Panc1 (cell line): ENCODE data around the gene SESN2.

Source experiments
- CTCF ChIP-seq: fragments of 450-650 bp; IDR thresholded peaks from 2 replicates; pipeline ENCODE4 v1.5.1; 2017; ENCODE audit warnings: mild to moderate bottlenecking
- SIN3A ChIP-seq: IDR thresholded peaks from 2 replicates; pipeline ENCODE4 v1.6.1; 2012; ENCODE audit warnings: low read depth, mild to moderate bottlenecking, low read length, moderate library complexity, borderline replicate concordance; ENCODE audit not compliant: insufficient read depth
- TF ChIP-seq, protein P1 (sequence below), 2 experiments: IDR thresholded peaks; 2 replicates each; pipeline ENCODE4 v1.6.1; 2011 to 2012; ENCODE audit warnings: low read depth in 2 of 2, control low read depth in 1 of 2, low read length in 1 of 2, mild to moderate bottlenecking in 1 of 2, moderate library complexity in 1 of 2; ENCODE audit not compliant: insufficient read depth in 1 of 2

- TF ChIP-seq CTCF = no peak
- TF ChIP-seq SIN3A = no peak
- TF ChIP-seq, protein P1, sequence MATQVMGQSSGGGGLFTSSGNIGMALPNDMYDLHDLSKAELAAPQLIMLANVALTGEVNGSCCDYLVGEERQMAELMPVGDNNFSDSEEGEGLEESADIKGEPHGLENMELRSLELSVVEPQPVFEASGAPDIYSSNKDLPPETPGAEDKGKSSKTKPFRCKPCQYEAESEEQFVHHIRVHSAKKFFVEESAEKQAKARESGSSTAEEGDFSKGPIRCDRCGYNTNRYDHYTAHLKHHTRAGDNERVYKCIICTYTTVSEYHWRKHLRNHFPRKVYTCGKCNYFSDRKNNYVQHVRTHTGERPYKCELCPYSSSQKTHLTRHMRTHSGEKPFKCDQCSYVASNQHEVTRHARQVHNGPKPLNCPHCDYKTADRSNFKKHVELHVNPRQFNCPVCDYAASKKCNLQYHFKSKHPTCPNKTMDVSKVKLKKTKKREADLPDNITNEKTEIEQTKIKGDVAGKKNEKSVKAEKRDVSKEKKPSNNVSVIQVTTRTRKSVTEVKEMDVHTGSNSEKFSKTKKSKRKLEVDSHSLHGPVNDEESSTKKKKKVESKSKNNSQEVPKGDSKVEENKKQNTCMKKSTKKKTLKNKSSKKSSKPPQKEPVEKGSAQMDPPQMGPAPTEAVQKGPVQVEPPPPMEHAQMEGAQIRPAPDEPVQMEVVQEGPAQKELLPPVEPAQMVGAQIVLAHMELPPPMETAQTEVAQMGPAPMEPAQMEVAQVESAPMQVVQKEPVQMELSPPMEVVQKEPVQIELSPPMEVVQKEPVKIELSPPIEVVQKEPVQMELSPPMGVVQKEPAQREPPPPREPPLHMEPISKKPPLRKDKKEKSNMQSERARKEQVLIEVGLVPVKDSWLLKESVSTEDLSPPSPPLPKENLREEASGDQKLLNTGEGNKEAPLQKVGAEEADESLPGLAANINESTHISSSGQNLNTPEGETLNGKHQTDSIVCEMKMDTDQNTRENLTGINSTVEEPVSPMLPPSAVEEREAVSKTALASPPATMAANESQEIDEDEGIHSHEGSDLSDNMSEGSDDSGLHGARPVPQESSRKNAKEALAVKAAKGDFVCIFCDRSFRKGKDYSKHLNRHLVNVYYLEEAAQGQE (IDR thresholded peaks at IDR 0.05; ENCODE audit: insufficient read depth in 1 of 2, low read depth in 2 of 2, low read length in 1 of 2) = no peak
Observed at GRCh38 chr1:28309702-28310101, 50.4 kb downstream of the SESN2 start.
